K562 (cell line): ENCODE data around the gene PUS3. TPM values are rescaled to one million over a fixed set of nuclear protein-coding genes. Genes with fewer than 3 reads are reported as not detected.
A peak's percentile ranks its signal among the peaks of the same experiment; 100 is the strongest.

Experiments used
- DEAF1 ChIP-seq: fragments of 450-650 bp; formaldehyde crosslinking; IDR thresholded peaks from 2 replicates; pipeline ENCODE4 v1.4.0; 2020; ENCODE audit warnings: mild to moderate bottlenecking, moderate library complexity
- E2F6 ChIP-seq, 2 experiments: IDR thresholded peaks; 2 replicates each; pipeline ENCODE4 v1.6.1; 2011; ENCODE audit warnings: borderline replicate concordance in 1 of 2, control low read depth in 1 of 2, low read depth in 1 of 2, low read length in 1 of 2, mild to moderate bottlenecking in 1 of 2, mixed read lengths in 1 of 2, moderate library complexity in 1 of 2; ENCODE audit not compliant: insufficient read depth in 1 of 2, insufficient read length in 1 of 2, poor library complexity in 1 of 2, severe bottlenecking in 1 of 2; ENCODE audit errors: extremely low read depth in 1 of 2
- FOS ChIP-seq: IDR thresholded peaks from 3 replicates; pipeline ENCODE4 v1.6.1; 2011; ENCODE audit not compliant: insufficient read length; ENCODE audit errors: extremely low read depth
- KLF13 ChIP-seq: fragments of 450-650 bp; IDR thresholded peaks from 2 replicates; pipeline ENCODE4 v1.6.1; 2016; ENCODE audit warnings: missing genetic modification characterization, low read depth, mild to moderate bottlenecking, missing compliant biosample characterization, moderate library complexity, borderline replicate concordance
- SP2 ChIP-seq: IDR thresholded peaks from 2 replicates; pipeline ENCODE4 v1.6.1; 2011; ENCODE audit warnings: mild to moderate bottlenecking, low read depth, low read length, moderate library complexity; ENCODE audit not compliant: poor library complexity, severe bottlenecking; ENCODE audit errors: extremely low read depth
- ZBTB40 ChIP-seq, 2 experiments: fragments of 450-650 bp in 1 of 2; sonication (generic) in 1 of 2; formaldehyde crosslinking in 1 of 2; IDR thresholded peaks; 2 replicates each; pipeline versions ENCODE4 v1.7.1 to v1.9.0; 2016 to 2022; ENCODE audit warnings: inconsistent platforms in 1 of 2, mild to moderate bottlenecking in 1 of 2, missing genetic modification reagents in 1 of 2
- ZFP30 ChIP-seq: fragments of 250-450 bp; sonication (Bioruptor Pico); IDR thresholded peaks from 2 replicates; pipeline ENCODE4 v1.8.0; 2022; ENCODE audit warnings: moderate library complexity, mild to moderate bottlenecking, inconsistent platforms, borderline replicate concordance
- ZNF280A ChIP-seq: fragments of 450-650 bp; IDR thresholded peaks from 2 replicates; pipeline ENCODE4 v1.6.1; 2018; ENCODE audit warnings: mild to moderate bottlenecking, low read depth; ENCODE audit not compliant: partially characterized antibody
- ZNF77 ChIP-seq: fragments of 250-450 bp; sonication (Bioruptor Pico); IDR thresholded peaks from 2 replicates; pipeline ENCODE4 v1.5.0; 2020
- polyA plus RNA-seq, 8 experiments: library from polyadenylated mRNA; depleted of rRNA in 4 of 8; stranded (reverse) in 5 of 8; unstranded in 3 of 8; fragments of >200 nt; fragmentation: Nextera tagmentation in 2 of 8; fragmentation: Illumina TruSeq in 1 of 8; extraction: Ambion mirVana in 2 of 8; extraction: Trizol in 1 of 8; gene quantifications; 2 replicates each; pipeline versions ENCODE4 v1.2.1 to v1.2.3, GENCODE V29; 2011 to 2014; ENCODE audit warnings: inconsistent platforms in 1 of 8, missing spikeins in 1 of 8
- total RNA-seq, 7 experiments: library from RNA; depleted of rRNA in 6 of 7; stranded (reverse); fragments of >200 nt in 6 of 7; fragmentation: Illumina TruSeq in 2 of 7; extraction: Trizol in 2 of 7; gene quantifications; 2 replicates each; pipeline versions ENCODE4 v1.2.1 to v1.2.3, GENCODE V29; 2011 to 2021; ENCODE audit warnings: low replicate concordance in 1 of 7

Gene PUS3
- total and polyA plus RNA-seq, 9 of the 15 experiments (the other 6 are each of a cell fraction or from before 2014, with no cell fraction given) = 16.5 to 49.2 (median 35.9) TPM

GRCh38 chr11:125871391-125872137 is 31.4 kb downstream of the PUS3 start (continued):
- TF ChIP-seq SP2 = no peak
- TF ChIP-seq KLF13 (tag) = no peak
- no peak for TF ChIP-seq E2F6 (IDR thresholded peaks at IDR 0.05; ENCODE audit: borderline replicate concordance in 1 of 2, extremely low read depth in 1 of 2, insufficient read depth in 1 of 2, insufficient read length in 1 of 2, low read depth in 1 of 2, low read length in 1 of 2, poor library complexity in 1 of 2, severe bottlenecking in 1 of 2)
- no peak for TF ChIP-seq ZFP30 (CRISPR knock-in tag)
- TF ChIP-seq ZNF280A = peak; percentile 71
- TF ChIP-seq FOS = no peak
- no peak for TF ChIP-seq DEAF1
- TF ChIP-seq ZBTB40 (IDR thresholded peaks at IDR 0.05) = no peak
- TF ChIP-seq ZBTB40 (CRISPR knock-in tag; IDR thresholded peaks at IDR 0.05) = no peak
- no peak for TF ChIP-seq ZNF77 (CRISPR knock-in tag)
